HG03520 (cell line): ENCODE measurements around the gene NOTCH4.
"Not testable (repeated sequence)": the region's sequence is repeated elsewhere in the genome, so short reads cannot be mapped to it uniquely, and the experiment has no call there.

Experiments
- ATAC-seq: cut with Tn5 transposase; IDR thresholded peaks from one replicate; pipeline ENCODE4 v1.9.1; 2021; ENCODE audit warnings: mild to moderate bottlenecking, moderate library complexity; ENCODE audit not compliant: unreplicated experiment

NOTCH4 gene

GRCh38 chr6:32223258-32224235 is at the start of gene NOTCH4:
Gene NOTCH4 (minus strand): TSS chr6:32224067. CDS start chr6:32223928, 139 bp downstream.
- ATAC-seq, result no peak

GRCh38 chr6:32271429-32271828 is 47.6 kb upstream of the NOTCH4 start:
- ATAC-seq, result no peak

GRCh38 chr6:32268459-32268858 is 44.6 kb upstream of the NOTCH4 start:
- not testable (repeated sequence) for ATAC-seq

- no peak for ATAC-seq
These were observed 43.2 kb upstream of the NOTCH4 start for GRCh38 chr6:32267035-32267434.

- ATAC-seq, result not testable (repeated sequence)
These were observed 33.4 kb upstream of the NOTCH4 start for GRCh38 chr6:32257262-32257661.

GRCh38 chr6:32255199-32256153 is 31.6 kb upstream of the NOTCH4 start:
- ATAC-seq, result no peak

GRCh38 chr6:32254761-32255198 is 30.9 kb upstream of the NOTCH4 start:
- ATAC-seq, result no peak

GRCh38 chr6:32252331-32253009 is 28.6 kb upstream of the NOTCH4 start:
- ATAC-seq, result no peak

GRCh38 chr6:32249262-32249661 is 25.4 kb upstream of the NOTCH4 start:
- ATAC-seq, result no peak

- no peak for ATAC-seq
These were observed 23.5 kb upstream of the NOTCH4 start for GRCh38 chr6:32247401-32247800.

GRCh38 chr6:32244946-32245398 is 21.1 kb upstream of the NOTCH4 start:
- no peak for ATAC-seq

GRCh38 chr6:32244270-32244669 is 20.4 kb upstream of the NOTCH4 start:
- no peak for ATAC-seq

GRCh38 chr6:32242318-32242813 is 18.5 kb upstream of the NOTCH4 start:
- ATAC-seq, result not testable (repeated sequence)

- no peak for ATAC-seq
These were observed 16.8 kb upstream of the NOTCH4 start for GRCh38 chr6:32240686-32241085.

- no peak for ATAC-seq
These were observed 15.6 kb upstream of the NOTCH4 start for GRCh38 chr6:32239462-32239861.

- no peak for ATAC-seq
These were observed 11.1 kb upstream of the NOTCH4 start for GRCh38 chr6:32234934-32235333.

- ATAC-seq, result no peak
These were observed 2.6 kb upstream of the NOTCH4 start for GRCh38 chr6:32226434-32226833.

GRCh38 chr6:32224696-32225095 is 829 bp upstream of the NOTCH4 start:
- ATAC-seq, result no peak

GRCh38 chr6:32222333-32223230 is 1.3 kb downstream of the NOTCH4 start:
- no peak for ATAC-seq
